Endodermal cell (in vitro differentiated cells): ENCODE results near the gene C19orf12. TPM values are rescaled to one million over a fixed set of nuclear protein-coding genes. Genes with fewer than 3 reads are reported as not detected.

Experiments used
- DNase-seq: peaks from one replicate; pipeline ENCODE4 v3.0.0-alpha.2; 2017
- H3K27ac ChIP-seq: 2 replicates; pipeline ENCODE4 v1.5.1; 2013; ENCODE audit warnings: mild to moderate bottlenecking, low read depth, low read length, moderate library complexity
- H3K27me3 ChIP-seq: 2 replicates; pipeline ENCODE4 v1.6.1; 2013; ENCODE audit warnings: mild to moderate bottlenecking, low read length, moderate library complexity; ENCODE audit not compliant: insufficient read depth, control insufficient read depth, poor library complexity, severe bottlenecking
- H3K36me3 ChIP-seq: 2 replicates; pipeline ENCODE4 v1.7.0; 2013; ENCODE audit warnings: mild to moderate bottlenecking, low read length, moderate library complexity; ENCODE audit not compliant: control insufficient read depth, insufficient read depth
- H3K4me1 ChIP-seq: one replicate; pipeline ENCODE4 v1.7.0; 2013; ENCODE audit warnings: low read length; ENCODE audit not compliant: control insufficient read depth, insufficient read depth
- H3K4me3 ChIP-seq: 2 replicates; pipeline ENCODE4 v1.5.1; 2013; ENCODE audit warnings: mild to moderate bottlenecking, low read length, moderate library complexity
- H3K9ac ChIP-seq: 2 replicates; pipeline ENCODE4 v1.6.1; 2013; ENCODE audit warnings: mild to moderate bottlenecking, low read length, moderate library complexity; ENCODE audit not compliant: poor library complexity, severe bottlenecking; ENCODE audit errors: extremely low read depth
- H3K9me3 ChIP-seq: 2 replicates; pipeline ENCODE4 v1.6.1; 2013; ENCODE audit warnings: mild to moderate bottlenecking, low read length, moderate library complexity; ENCODE audit not compliant: control insufficient read depth
- H3K27ac Mint-ChIP-seq: 2 replicates; pipeline ENCODE4 v1.8.0; 2020; ENCODE audit warnings: mixed read lengths
- H3K27me3 Mint-ChIP-seq: 2 replicates; pipeline ENCODE4 v1.8.0; 2021; ENCODE audit warnings: mild to moderate bottlenecking, mixed read lengths; ENCODE audit not compliant: insufficient read depth
- H3K36me3 Mint-ChIP-seq: 2 replicates; pipeline ENCODE4 v1.8.0; 2020; ENCODE audit warnings: low read depth, mixed read lengths
- H3K4me1 Mint-ChIP-seq: 2 replicates; pipeline ENCODE4 v1.8.0; 2020; ENCODE audit warnings: mixed read lengths
- H3K4me3 Mint-ChIP-seq: 2 replicates; pipeline ENCODE4 v1.8.0; 2020; ENCODE audit warnings: mild to moderate bottlenecking, moderate library complexity, mixed read lengths
- H3K9me3 Mint-ChIP-seq: 2 replicates; pipeline ENCODE4 v1.8.0; 2020; ENCODE audit warnings: mild to moderate bottlenecking, mixed read lengths
- CTCF ChIP-seq: fragments of 200-600 bp; sonication (generic); conservative IDR thresholded peaks from 2 replicates; pipeline ENCODE4 v1.5.0; 2021; ENCODE audit warnings: antibody characterized with exemption, mild to moderate bottlenecking
- WGBS, 2 experiments: methylation state at CpG; one replicate each; pipeline versions ENCODE4 v1.1.5 to v1.1.7; 2013; ENCODE audit warnings: missing lambda C conversion rate in 2 of 2, mixed read lengths in 1 of 2; ENCODE audit not compliant: insufficient coverage in 1 of 2, insufficient read length in 1 of 2; 5-methylcytosine and 5-hydroxymethylcytosine counted together
- total RNA-seq, 2 donors: library from RNA; stranded (reverse); fragmentation: NEBNext Ultra II Directional in 1 of 2; extraction: Animal tissue kit (Norgen Biotek cat#: 25700) in 1 of 2; gene quantifications; 2 replicates in 1 of 2; 3 replicates in 1 of 2; pipeline ENCODE4 v1.2.1, GENCODE V29; 2021

C19orf12 gene
- total RNA-seq, 2 donors from 2014 or later, result 18.9 to 22.9 TPM

DNA sequence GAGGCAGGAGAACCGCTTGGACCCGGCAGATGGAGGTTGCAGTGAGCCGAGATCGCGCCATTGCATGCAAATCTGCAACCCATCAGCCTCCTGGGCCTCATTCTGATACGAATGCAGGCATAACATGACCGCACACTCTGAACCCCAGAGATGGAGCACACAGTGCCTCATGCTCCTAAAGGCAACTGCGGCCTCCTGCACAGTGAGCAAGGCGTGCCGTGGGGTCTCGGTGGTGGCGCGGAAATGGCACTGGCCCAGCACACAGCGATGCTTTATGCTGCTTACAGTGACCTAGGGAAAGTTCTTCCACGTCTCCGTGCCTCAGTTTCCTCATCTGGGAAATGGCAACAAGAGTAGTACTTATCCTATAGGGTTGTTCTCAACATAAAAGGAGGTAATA lies 2.0 kb upstream of the C19orf12 start:
- H3K36me3 ChIP-seq, result peaks cover 4% of the 10 kb centered on the region
- Mint-ChIP-seq H3K27me3 (no peaks in the 10 kb centered on the region), H3K4me1 (peaks cover 33% of the 10 kb centered on the region), H3K27ac (no peak overlapping the region), H3K4me3 (no peak overlapping the region), H3K9me3 (no peaks in the 10 kb centered on the region), H3K36me3 (no peaks in the 10 kb centered on the region)
- no peak overlapping the region for H3K9ac ChIP-seq
- H3K4me1 ChIP-seq, result peaks cover 5% of the 10 kb centered on the region
- DNase-seq, result no peak
- H3K27ac ChIP-seq, result no peak overlapping the region
- 88 to 91% methylated on average over 15 to 16 of the region's 16 CpGs for WGBS, 2 experiments
- H3K4me3 ChIP-seq, result no peak overlapping the region
- H3K27me3 ChIP-seq, result no peaks in the 10 kb centered on the region
- TF ChIP-seq CTCF, result no peak
- H3K9me3 ChIP-seq, result no peaks in the 10 kb centered on the region

- peaks cover 4% of the 10 kb centered on the region for H3K36me3 ChIP-seq
- H3K4me3 ChIP-seq, result peak overlapping the region; percentile 86
- peak overlapping the region; percentile 84 for H3K27ac Mint-ChIP-seq
- no peaks in the 10 kb centered on the region for H3K9me3 Mint-ChIP-seq
- no peaks in the 10 kb centered on the region for H3K9me3 ChIP-seq
- H3K4me3 Mint-ChIP-seq, result peak overlapping the region; percentile 71
- H3K4me1 Mint-ChIP-seq, result peaks cover 37% of the 10 kb centered on the region
- H3K36me3 Mint-ChIP-seq, result no peaks in the 10 kb centered on the region
- H3K4me1 ChIP-seq, result peaks cover 5% of the 10 kb centered on the region
- no peak overlapping the region for H3K27ac ChIP-seq
- TF ChIP-seq CTCF, result no peak
- H3K27me3 Mint-ChIP-seq, result no peaks in the 10 kb centered on the region
- WGBS, 2 experiments, result 78 to 85% methylated on average over 4 to 13 of the region's 13 CpGs
- no peaks in the 10 kb centered on the region for H3K27me3 ChIP-seq
- H3K9ac ChIP-seq, result peak overlapping the region; percentile 74
- DNase-seq, result no peak
Observed at GRCh38 chr19:29715701-29716581, 880 bp upstream of the C19orf12 start.

DNA sequence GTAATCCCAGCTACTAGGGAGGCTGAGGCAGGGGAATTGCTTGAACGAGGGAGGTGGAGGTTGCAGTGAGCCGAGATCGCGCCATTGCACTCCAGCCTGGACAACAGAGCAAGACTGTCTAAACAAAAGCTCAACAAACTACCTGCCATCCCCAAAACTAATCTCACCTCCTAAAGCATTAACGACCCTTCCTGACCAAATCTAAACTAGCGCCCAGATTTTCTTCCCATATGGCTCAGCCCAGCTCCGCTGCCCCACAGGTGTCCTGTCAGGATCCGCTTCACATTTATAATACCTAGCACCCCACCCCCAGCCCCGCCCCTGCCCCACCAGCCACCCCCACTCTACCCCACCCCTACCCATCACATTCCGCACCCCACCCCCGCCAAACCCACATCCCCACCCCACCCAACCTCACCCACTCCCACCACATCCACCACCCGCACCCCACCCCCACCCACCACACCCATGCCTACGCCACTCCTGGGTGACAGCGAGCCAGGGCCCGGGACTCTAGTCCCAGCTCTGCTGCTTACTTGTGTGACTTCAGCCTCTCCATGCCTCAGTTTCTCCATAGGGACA lies 599 bp downstream of the C19orf12 start:
- no peaks in the 10 kb centered on the region for H3K9me3 Mint-ChIP-seq
- WGBS, 2 experiments, result 63 to 77% methylated on average over 5 to 9 of the region's 15 CpGs
- Histone ChIP-seq H3K9ac (peak overlapping the region; percentile 74), H3K4me3 (peak overlapping the region; percentile 86), H3K27ac (no peak overlapping the region), H3K9me3 (no peaks in the 10 kb centered on the region), H3K36me3 (peaks cover 4% of the 10 kb centered on the region), H3K4me1 (peaks cover 5% of the 10 kb centered on the region), H3K27me3 (no peaks in the 10 kb centered on the region)
- peak overlapping the region; percentile 71 for H3K4me3 Mint-ChIP-seq
- H3K27me3 Mint-ChIP-seq, result no peaks in the 10 kb centered on the region
- H3K4me1 Mint-ChIP-seq, result peaks cover 37% of the 10 kb centered on the region
- no peaks in the 10 kb centered on the region for H3K36me3 Mint-ChIP-seq
- no peak for TF ChIP-seq CTCF
- no peak for DNase-seq
- no peak overlapping the region for H3K27ac Mint-ChIP-seq
